ENCODE results near the gene ABCA13. TPM values are rescaled to one million over a fixed set of nuclear protein-coding genes. Genes with fewer than 3 reads are reported as not detected.

The ABCA13 gene
- total and polyA plus RNA-seq, 2 of the 4 experiments (the other 2 are of a cell fraction), result under 0.01 to 0.07 TPM

DNA sequence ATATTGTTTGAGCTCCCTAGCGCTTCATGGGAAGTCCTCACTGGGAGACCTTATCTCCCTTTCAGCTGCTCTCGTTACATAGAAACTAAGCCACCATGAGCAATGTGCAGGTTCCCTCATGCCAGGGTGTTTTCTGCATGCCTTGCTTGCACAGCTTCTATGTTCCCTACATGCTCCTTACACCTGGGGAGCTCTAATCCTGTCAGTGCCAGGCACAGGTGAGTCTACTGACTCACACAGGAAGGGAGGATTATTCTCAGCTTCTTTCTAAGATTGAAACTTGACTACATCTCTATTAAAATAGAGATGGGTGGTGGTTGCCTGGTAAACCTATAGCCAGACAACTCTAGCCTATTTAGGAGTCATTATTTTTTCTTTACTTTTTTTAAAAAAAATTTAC, 377.4 kb downstream of the ABCA13 start:
- Histone ChIP-seq H3K27me3 (ENCODE audit: control insufficient read depth, insufficient read depth, low read length) (no peaks in the 10 kb centered on the region), H3K9me3 (ENCODE audit: control insufficient read depth, insufficient read depth, low read length) (no peaks in the 10 kb centered on the region), H4K5ac (ENCODE audit: low read depth, low read length) (no peak overlapping the region), H3K23ac (ENCODE audit: low read depth, low read length) (no peak overlapping the region), H2AK9ac (replicated peaks; ENCODE audit: low read depth, low read length, poor library complexity) (no peak overlapping the region), H4K91ac (ENCODE audit: insufficient read depth, low read depth, low read length) (no peak overlapping the region), H2BK5ac (ENCODE audit: low read depth, low read length, poor library complexity, severe bottlenecking) (no peak overlapping the region), H3K14ac (replicated peaks; ENCODE audit: low read depth, low read length) (no peak overlapping the region), H3K79me1 (ENCODE audit: low read depth in 1 of 2, low read length in 2 of 2) (no peaks in the 10 kb centered on the region), H2AK5ac (ENCODE audit: low read depth, low read length) (no peak overlapping the region), H3K9ac (ENCODE audit: low read depth, low read length) (no peak overlapping the region), H3K4ac (ENCODE audit: low read depth, low read length) (no peak overlapping the region), H3K4me3 (ENCODE audit: insufficient read depth, low read depth, low read length) (no peak overlapping the region), H3K4me2 (ENCODE audit: low read depth, low read length) (no peak overlapping the region), H3K4me1 (ENCODE audit: control insufficient read depth, insufficient read depth, low read length) (no peaks in the 10 kb centered on the region), H2BK15ac (ENCODE audit: low read depth, low read length) (no peak overlapping the region), H3K18ac (ENCODE audit: low read depth, low read length) (no peak overlapping the region), H4K20me1 (ENCODE audit: insufficient read depth, low read length) (no peaks in the 10 kb centered on the region), H2AFZ (replicated peaks; ENCODE audit: low read length, poor library complexity) (no peak overlapping the region), H3K56ac (ENCODE audit: extremely low read depth, insufficient read depth, low read length) (no peak overlapping the region), H3K9me1 (ENCODE audit: insufficient read depth, low read length) (no peaks in the 10 kb centered on the region), H3K36me3 (ENCODE audit: control insufficient read depth, insufficient read depth, low read length) (no peaks in the 10 kb centered on the region), H2BK20ac (ENCODE audit: low read depth, low read length) (no peak overlapping the region), H2BK120ac (ENCODE audit: low read depth, low read length) (no peak overlapping the region), H3K27ac (ENCODE audit: insufficient read depth, low read length) (no peak overlapping the region), H4K8ac (ENCODE audit: low read depth in 2 of 2, low read length in 2 of 2) (no peak overlapping the region)
- ATAC-seq (ENCODE audit: low read depth), result no peak
- no TSS peak for BruUV-seq (replicated peaks)
- in situ Hi-C loops (cut with MboI; ENCODE audit: low sequenced_read_pairs), result no loop called here
- POLR2A ChIA-PET (ENCODE audit: unreplicated experiment), result no interaction called here
- TF ChIP-seq RCOR1 (IDR thresholded peaks at IDR 0.05; ENCODE audit: insufficient replicate concordance, low read length), result no peak
- TF ChIP-seq MAZ (IDR thresholded peaks at IDR 0.05; ENCODE audit: borderline replicate concordance, low read depth, low read length), result no peak
- TF ChIP-seq, protein P1, sequence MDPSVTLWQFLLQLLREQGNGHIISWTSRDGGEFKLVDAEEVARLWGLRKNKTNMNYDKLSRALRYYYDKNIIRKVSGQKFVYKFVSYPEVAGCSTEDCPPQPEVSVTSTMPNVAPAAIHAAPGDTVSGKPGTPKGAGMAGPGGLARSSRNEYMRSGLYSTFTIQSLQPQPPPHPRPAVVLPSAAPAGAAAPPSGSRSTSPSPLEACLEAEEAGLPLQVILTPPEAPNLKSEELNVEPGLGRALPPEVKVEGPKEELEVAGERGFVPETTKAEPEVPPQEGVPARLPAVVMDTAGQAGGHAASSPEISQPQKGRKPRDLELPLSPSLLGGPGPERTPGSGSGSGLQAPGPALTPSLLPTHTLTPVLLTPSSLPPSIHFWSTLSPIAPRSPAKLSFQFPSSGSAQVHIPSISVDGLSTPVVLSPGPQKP (IDR thresholded peaks at IDR 0.05; ENCODE audit: borderline replicate concordance, low read depth, low read length), result no peak
- TF ChIP-seq, protein P2, sequence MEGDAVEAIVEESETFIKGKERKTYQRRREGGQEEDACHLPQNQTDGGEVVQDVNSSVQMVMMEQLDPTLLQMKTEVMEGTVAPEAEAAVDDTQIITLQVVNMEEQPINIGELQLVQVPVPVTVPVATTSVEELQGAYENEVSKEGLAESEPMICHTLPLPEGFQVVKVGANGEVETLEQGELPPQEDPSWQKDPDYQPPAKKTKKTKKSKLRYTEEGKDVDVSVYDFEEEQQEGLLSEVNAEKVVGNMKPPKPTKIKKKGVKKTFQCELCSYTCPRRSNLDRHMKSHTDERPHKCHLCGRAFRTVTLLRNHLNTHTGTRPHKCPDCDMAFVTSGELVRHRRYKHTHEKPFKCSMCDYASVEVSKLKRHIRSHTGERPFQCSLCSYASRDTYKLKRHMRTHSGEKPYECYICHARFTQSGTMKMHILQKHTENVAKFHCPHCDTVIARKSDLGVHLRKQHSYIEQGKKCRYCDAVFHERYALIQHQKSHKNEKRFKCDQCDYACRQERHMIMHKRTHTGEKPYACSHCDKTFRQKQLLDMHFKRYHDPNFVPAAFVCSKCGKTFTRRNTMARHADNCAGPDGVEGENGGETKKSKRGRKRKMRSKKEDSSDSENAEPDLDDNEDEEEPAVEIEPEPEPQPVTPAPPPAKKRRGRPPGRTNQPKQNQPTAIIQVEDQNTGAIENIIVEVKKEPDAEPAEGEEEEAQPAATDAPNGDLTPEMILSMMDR (conservative IDR thresholded peaks at IDR 0.05; ENCODE audit: low read depth, low read length), result no peak
- no peak for TF ChIP-seq SMC3 (IDR thresholded peaks at IDR 0.05; ENCODE audit: low read depth, low read length)
- no peak for TF ChIP-seq POLR2A (IDR thresholded peaks at IDR 0.05; ENCODE audit: low read depth, low read length)
- TF ChIP-seq CEBPB (IDR thresholded peaks at IDR 0.05; ENCODE audit: low read depth, low read length), result no peak
- no peak for TF ChIP-seq FOS (IDR thresholded peaks at IDR 0.05; ENCODE audit: low read depth, low read length)
- no peak for TF ChIP-seq BHLHE40 (IDR thresholded peaks at IDR 0.05; ENCODE audit: low read depth, low read length)
- no peak for TF ChIP-seq RAD21 (IDR thresholded peaks at IDR 0.05; ENCODE audit: low read length)
- intact Hi-C loops (cut with micrococcal nuclease), result no loop called here
- WGBS, 2 experiments (ENCODE audit: extremely low coverage in 2 of 2, insufficient read length in 1 of 2), result no CpG with 5 or more reads among the region's 2 CpGs
- DNase-seq, result no peak
- CTCF ChIA-PET, result interaction anchor here (0.7 kb wide), 1 partner anchor 10 kb away, joined by 3 read pairs; no protein-coding TSS in a partner anchor
- dilution Hi-C loops (cut with HindIII; ENCODE audit: low sequenced_read_pairs, unreplicated experiment), result no loop called here
